ENCODE measurements around the gene AHSG.

DNA sequence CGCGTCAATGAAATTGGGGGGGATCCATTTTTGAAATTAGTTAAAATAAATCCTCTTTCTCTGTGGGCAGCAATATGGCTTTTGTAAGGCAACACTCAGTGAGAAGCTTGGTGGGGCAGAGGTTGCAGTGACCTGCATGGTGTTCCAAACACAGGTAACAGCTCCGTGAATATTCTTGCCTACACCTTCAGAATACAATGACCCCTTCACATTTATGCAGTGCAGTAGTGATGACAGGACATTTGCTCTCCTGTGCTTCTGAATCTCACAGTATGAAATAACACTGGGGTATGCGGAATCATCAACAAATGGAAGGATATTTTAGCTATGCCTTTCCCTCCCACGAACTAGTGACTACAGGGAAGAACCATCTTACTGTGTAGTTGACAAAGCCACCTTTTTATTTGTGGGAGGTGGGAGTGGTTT, 6.9 kb downstream of the AHSG start:
- TF ChIP-seq, protein P1, sequence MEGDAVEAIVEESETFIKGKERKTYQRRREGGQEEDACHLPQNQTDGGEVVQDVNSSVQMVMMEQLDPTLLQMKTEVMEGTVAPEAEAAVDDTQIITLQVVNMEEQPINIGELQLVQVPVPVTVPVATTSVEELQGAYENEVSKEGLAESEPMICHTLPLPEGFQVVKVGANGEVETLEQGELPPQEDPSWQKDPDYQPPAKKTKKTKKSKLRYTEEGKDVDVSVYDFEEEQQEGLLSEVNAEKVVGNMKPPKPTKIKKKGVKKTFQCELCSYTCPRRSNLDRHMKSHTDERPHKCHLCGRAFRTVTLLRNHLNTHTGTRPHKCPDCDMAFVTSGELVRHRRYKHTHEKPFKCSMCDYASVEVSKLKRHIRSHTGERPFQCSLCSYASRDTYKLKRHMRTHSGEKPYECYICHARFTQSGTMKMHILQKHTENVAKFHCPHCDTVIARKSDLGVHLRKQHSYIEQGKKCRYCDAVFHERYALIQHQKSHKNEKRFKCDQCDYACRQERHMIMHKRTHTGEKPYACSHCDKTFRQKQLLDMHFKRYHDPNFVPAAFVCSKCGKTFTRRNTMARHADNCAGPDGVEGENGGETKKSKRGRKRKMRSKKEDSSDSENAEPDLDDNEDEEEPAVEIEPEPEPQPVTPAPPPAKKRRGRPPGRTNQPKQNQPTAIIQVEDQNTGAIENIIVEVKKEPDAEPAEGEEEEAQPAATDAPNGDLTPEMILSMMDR (IDR thresholded peaks at IDR 0.05): no peak
- TF ChIP-seq POLR2A (IDR thresholded peaks at IDR 0.05): no peak
